ENCODE results near the gene CBLB.

CBLB gene

DNA sequence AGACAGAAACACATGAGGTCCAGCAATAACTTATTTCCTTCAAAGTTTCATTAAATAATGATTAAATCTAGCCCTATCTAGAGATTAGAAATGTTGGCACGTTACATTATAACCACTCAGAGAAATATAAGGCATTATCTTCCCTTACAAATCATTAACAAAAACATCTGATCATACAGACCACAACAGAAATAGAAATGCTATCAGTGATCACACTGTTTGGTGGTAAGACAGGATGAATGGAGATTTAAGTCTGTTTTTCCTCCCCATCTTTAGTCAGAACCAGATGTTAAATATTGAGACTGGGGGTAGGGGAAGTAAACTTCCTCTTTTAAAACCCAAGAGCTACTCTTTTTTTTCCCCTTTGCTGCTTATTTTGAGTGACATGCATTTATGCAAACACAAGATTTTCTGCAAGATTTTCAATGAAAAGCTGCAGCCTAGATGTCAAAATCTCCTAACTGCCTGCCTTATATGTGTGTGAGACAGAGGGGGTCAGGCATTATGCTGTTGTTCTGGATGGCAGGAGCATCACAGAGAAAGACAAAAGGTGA lies 70.4 kb downstream of the CBLB start:
- DNase-seq (ENCODE audit: low spot score), result no peak
- H3K27me3 ChIP-seq (ENCODE audit: insufficient read depth, poor library complexity, severe bottlenecking), result no peaks in the 10 kb centered on the region
- no peaks in the 10 kb centered on the region for H3K9me3 ChIP-seq (ENCODE audit: severe bottlenecking)
- no peak overlapping the region for H3K4me3 ChIP-seq (ENCODE audit: severe bottlenecking)
- ATAC-seq (ENCODE audit: low read depth), result no peak
- no peak overlapping the region for H3K27ac ChIP-seq (ENCODE audit: poor library complexity, severe bottlenecking)
- TF ChIP-seq, protein P1, sequence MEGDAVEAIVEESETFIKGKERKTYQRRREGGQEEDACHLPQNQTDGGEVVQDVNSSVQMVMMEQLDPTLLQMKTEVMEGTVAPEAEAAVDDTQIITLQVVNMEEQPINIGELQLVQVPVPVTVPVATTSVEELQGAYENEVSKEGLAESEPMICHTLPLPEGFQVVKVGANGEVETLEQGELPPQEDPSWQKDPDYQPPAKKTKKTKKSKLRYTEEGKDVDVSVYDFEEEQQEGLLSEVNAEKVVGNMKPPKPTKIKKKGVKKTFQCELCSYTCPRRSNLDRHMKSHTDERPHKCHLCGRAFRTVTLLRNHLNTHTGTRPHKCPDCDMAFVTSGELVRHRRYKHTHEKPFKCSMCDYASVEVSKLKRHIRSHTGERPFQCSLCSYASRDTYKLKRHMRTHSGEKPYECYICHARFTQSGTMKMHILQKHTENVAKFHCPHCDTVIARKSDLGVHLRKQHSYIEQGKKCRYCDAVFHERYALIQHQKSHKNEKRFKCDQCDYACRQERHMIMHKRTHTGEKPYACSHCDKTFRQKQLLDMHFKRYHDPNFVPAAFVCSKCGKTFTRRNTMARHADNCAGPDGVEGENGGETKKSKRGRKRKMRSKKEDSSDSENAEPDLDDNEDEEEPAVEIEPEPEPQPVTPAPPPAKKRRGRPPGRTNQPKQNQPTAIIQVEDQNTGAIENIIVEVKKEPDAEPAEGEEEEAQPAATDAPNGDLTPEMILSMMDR (IDR thresholded peaks at IDR 0.05; ENCODE audit: poor library complexity, severe bottlenecking), result no peak
- H3K36me3 ChIP-seq (ENCODE audit: low read depth), result no peaks in the 10 kb centered on the region
- peaks cover 10% of the 10 kb centered on the region for H3K4me1 ChIP-seq (ENCODE audit: insufficient read depth, poor library complexity, severe bottlenecking)

DNA sequence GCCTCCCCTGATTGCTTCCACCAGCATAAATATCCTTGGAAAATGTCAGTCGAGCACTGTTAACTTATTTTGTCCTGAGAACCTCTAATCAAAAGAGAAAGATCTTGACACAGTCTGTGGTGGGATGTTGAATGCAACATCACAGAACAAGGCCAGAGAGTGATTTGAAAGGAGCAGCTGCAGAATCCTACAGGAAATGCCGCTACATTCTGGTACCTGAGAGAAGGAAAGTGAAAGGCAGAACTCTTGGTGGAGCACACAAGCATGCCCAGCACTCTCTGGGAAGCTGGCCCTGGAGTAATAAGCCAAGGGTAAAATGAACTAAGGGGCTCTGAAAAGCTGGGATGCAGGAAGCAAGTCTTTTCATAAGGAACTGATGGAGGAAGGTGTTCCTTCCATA lies 75.8 kb downstream of the CBLB start:
- Histone ChIP-seq H3K36me3 (ENCODE audit: low read depth) (no peaks in the 10 kb centered on the region), H3K27me3 (ENCODE audit: insufficient read depth, poor library complexity, severe bottlenecking) (no peaks in the 10 kb centered on the region), H3K9me3 (ENCODE audit: severe bottlenecking) (no peaks in the 10 kb centered on the region), H3K4me3 (ENCODE audit: severe bottlenecking) (no peak overlapping the region), H3K4me1 (ENCODE audit: insufficient read depth, poor library complexity, severe bottlenecking) (peaks cover 22% of the 10 kb centered on the region), H3K27ac (ENCODE audit: poor library complexity, severe bottlenecking) (peak overlapping the region; percentile 43)
- no peak for ATAC-seq (ENCODE audit: low read depth)
- no peak for DNase-seq (ENCODE audit: low spot score)
- TF ChIP-seq, protein P1 (IDR thresholded peaks at IDR 0.05; ENCODE audit: poor library complexity, severe bottlenecking), result no peak

DNA sequence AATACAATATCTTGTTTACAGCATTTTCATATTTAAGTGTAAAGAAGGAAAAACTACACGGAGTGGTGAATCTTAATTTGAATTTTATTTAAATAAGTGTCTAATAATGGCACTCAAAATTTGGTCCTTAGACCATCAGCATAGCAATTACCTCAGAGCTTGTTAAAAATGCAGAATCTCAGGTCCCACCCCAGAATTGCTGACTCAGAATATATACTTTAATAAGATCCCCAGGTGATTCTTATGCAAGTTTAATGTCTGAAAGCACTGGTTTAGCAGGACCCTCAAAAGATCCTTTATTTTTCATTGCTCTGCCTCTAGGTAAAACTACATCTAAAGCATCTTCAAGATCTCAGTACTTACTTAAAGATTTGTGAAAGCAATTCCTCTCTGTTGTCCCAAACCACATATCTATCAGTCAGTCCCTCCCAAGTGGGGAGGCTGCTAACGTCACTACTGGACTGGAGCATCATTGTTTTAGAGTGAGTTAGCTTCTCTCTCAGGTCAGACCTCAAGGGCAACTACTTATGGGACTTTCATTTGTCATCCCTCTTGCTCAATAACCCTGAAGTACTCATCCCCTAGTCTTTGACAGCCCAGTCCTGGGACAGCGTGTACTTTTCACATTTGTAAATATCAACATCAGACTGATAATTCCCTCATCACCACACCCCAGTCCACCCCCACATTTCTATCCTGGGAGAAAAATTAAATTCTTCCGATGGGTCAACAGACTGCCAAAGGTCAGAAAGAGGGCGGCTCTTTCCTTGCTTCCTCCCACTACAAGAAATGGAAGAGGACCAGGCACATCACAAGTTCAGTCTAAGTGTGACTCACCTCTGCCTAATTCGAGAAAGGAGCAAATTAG lies 76.7 kb downstream of the CBLB start:
- TF ChIP-seq, protein P1 (IDR thresholded peaks at IDR 0.05; ENCODE audit: poor library complexity, severe bottlenecking), result no peak
- Histone ChIP-seq H3K4me1 (ENCODE audit: insufficient read depth, poor library complexity, severe bottlenecking) (peaks cover 22% of the 10 kb centered on the region), H3K9me3 (ENCODE audit: severe bottlenecking) (no peaks in the 10 kb centered on the region), H3K27me3 (ENCODE audit: insufficient read depth, poor library complexity, severe bottlenecking) (no peaks in the 10 kb centered on the region), H3K4me3 (ENCODE audit: severe bottlenecking) (no peak overlapping the region), H3K27ac (ENCODE audit: poor library complexity, severe bottlenecking) (peak overlapping the region; percentile 43), H3K36me3 (ENCODE audit: low read depth) (no peaks in the 10 kb centered on the region)
- DNase-seq (ENCODE audit: low spot score) (no peak), ATAC-seq (ENCODE audit: low read depth) (peak; percentile 91)

GRCh38 chr3:105791131-105791530 lies 77.7 kb downstream of the CBLB start:
- ATAC-seq (ENCODE audit: low read depth), result no peak
- TF ChIP-seq, protein P1 (IDR thresholded peaks at IDR 0.05; ENCODE audit: poor library complexity, severe bottlenecking), result no peak
- H3K9me3 ChIP-seq (ENCODE audit: severe bottlenecking), result no peaks in the 10 kb centered on the region
- DNase-seq (ENCODE audit: low spot score), result no peak
- H3K4me1 ChIP-seq (ENCODE audit: insufficient read depth, poor library complexity, severe bottlenecking), result peaks cover 22% of the 10 kb centered on the region
- H3K27ac ChIP-seq (ENCODE audit: poor library complexity, severe bottlenecking), result peak overlapping the region; percentile 43
- H3K36me3 ChIP-seq (ENCODE audit: low read depth), result no peaks in the 10 kb centered on the region
- H3K4me3 ChIP-seq (ENCODE audit: severe bottlenecking), result no peak overlapping the region
- no peaks in the 10 kb centered on the region for H3K27me3 ChIP-seq (ENCODE audit: insufficient read depth, poor library complexity, severe bottlenecking)

- H3K36me3 ChIP-seq (ENCODE audit: low read depth), result no peaks in the 10 kb centered on the region
- H3K4me1 ChIP-seq (ENCODE audit: insufficient read depth, poor library complexity, severe bottlenecking), result peaks cover 22% of the 10 kb centered on the region
- H3K27me3 ChIP-seq (ENCODE audit: insufficient read depth, poor library complexity, severe bottlenecking), result no peaks in the 10 kb centered on the region
- no peak overlapping the region for H3K4me3 ChIP-seq (ENCODE audit: severe bottlenecking)
- H3K27ac ChIP-seq (ENCODE audit: poor library complexity, severe bottlenecking), result no peak overlapping the region
- DNase-seq (ENCODE audit: low spot score) (no peak), ATAC-seq (ENCODE audit: low read depth) (no peak)
- H3K9me3 ChIP-seq (ENCODE audit: severe bottlenecking), result no peaks in the 10 kb centered on the region
- TF ChIP-seq, protein P1 (IDR thresholded peaks at IDR 0.05; ENCODE audit: poor library complexity, severe bottlenecking), result no peak
Measured at GRCh38 chr3:105790534-105790933, 78.3 kb downstream of the CBLB start.

All from RWPE2 (cell line).